ENCODE measurements around the gene KCNQ1. TPM values are rescaled to one million over a fixed set of nuclear protein-coding genes. Genes with fewer than 3 reads are reported as not detected.

Gene KCNQ1
- total and polyA plus RNA-seq, 9 of the 15 experiments (the other 6 are each of a cell fraction or from before 2014, with no cell fraction given), result 0.44 TPM; not detected in 8

GRCh38 chr11:2729841-2730240, 285.0 kb downstream of the KCNQ1 start:
- POLR2A ChIA-PET, result no interaction called here
- no peak for FAIRE-seq
- peaks cover 0 to 4% of the 10 kb centered on the region in 2 experiments; a peak in 2 of 5 replicates for H3K27me3 ChIP-seq (ENCODE audit: control insufficient read depth in 2 of 2, insufficient read depth in 2 of 2, low read length in 2 of 2)
- H3K9me1 ChIP-seq (ENCODE audit: control insufficient read depth, insufficient read depth, low read length), result no peaks in the 10 kb centered on the region
- BruUV-seq (replicated peaks), result no TSS peak
- no peak overlapping the region for H3K9ac ChIP-seq (ENCODE audit: insufficient read depth in 1 of 2, low read depth in 2 of 2, low read length in 2 of 2)
- ATAC-seq, result no peak
- H2AFZ ChIP-seq (ENCODE audit: low read depth, low read length), result no peak overlapping the region
- H3K36me3 ChIP-seq (ENCODE audit: control insufficient read depth, insufficient read depth, low read length), result no peaks in the 10 kb centered on the region
- no peak overlapping the region for H3K4me2 ChIP-seq (ENCODE audit: insufficient read depth, low read length)
- H3K9me3 ChIP-seq (replicated peaks; ENCODE audit: control insufficient read depth, insufficient read depth, low read depth, low read length), result no peaks in the 10 kb centered on the region
- H3K27ac ChIP-seq (ENCODE audit: extremely low read depth, low read depth, low read length), result no peak overlapping the region
- intact Hi-C loops (cut with micrococcal nuclease), result no loop called here
- H3K4me3 ChIP-seq, result no peak overlapping the region
- TF ChIP-seq ZFP91 (CRISPR knock-in tag; IDR thresholded peaks at IDR 0.05) (no peak), CAMTA2 (CRISPR knock-in tag; conservative IDR thresholded peaks at IDR 0.05) (no peak), MAX (CRISPR knock-in tag; IDR thresholded peaks at IDR 0.05) (no peak), ZBTB2 (IDR thresholded peaks at IDR 0.05) (no peak), SRF (CRISPR knock-in tag; IDR thresholded peaks at IDR 0.05) (no peak), MTA3 (IDR thresholded peaks at IDR 0.05; ENCODE audit: borderline replicate concordance) (no peak), NCOA2 (IDR thresholded peaks at IDR 0.05; ENCODE audit: partially characterized antibody in 2 of 2) (no peak), GATA2 (CRISPR knock-in tag; IDR thresholded peaks at IDR 0.05) (no peak)
- H4K20me1 ChIP-seq (replicated peaks; ENCODE audit: control insufficient read depth, insufficient read depth, low read length), result peaks cover 4% of the 10 kb centered on the region; the same call in 1 of the 2 replicates
- WGBS (ENCODE audit: insufficient coverage, low coverage, missing lambda C conversion rate), result 61% methylated on average over 9 of the region's 9 CpGs
- CTCF ChIA-PET (ENCODE audit: low intra/inter-chr PET ratio), result no interaction called here
- peaks cover 0 to 46% of the 10 kb centered on the region in 2 experiments; a peak in 4 of 5 replicates for H3K4me1 ChIP-seq (replicated peaks in 1 of 2; ENCODE audit: control insufficient read depth in 2 of 2, insufficient read depth in 2 of 2, low read length in 2 of 2)
- no peak for DNase-seq (ENCODE audit: extremely low read depth in 1 of 4, low spot score in 3 of 4)
- in situ Hi-C loops (cut with MboI), result no loop called here
- H3K79me2 ChIP-seq (ENCODE audit: control insufficient read depth, insufficient read depth, low read length), result no peaks in the 10 kb centered on the region
